Stimulated activated memory B cell treated with anti-CD40 and anti-IgM and Interleukin-4, amounts not matched to agents 10 μg/mL and 1 μg/mL and 100 μg/mL, for 72 hours (primary cell): ENCODE results near the gene NSMCE1.

ENCODE experiments used
- ATAC-seq: fragments of 150-1000 bp; cut with Tn5 transposase; 2 replicates; pipeline ENCODE4 v1.10.0; 2021
- H3K27ac Mint-ChIP-seq: one replicate; pipeline ENCODE4 v1.8.0; 2022; ENCODE audit warnings: mild to moderate bottlenecking, mixed read lengths
- H3K27me3 Mint-ChIP-seq: one replicate; pipeline ENCODE4 v1.8.0; 2022; ENCODE audit warnings: mixed read lengths
- H3K36me3 Mint-ChIP-seq: one replicate; pipeline ENCODE4 v1.8.0; 2022; ENCODE audit warnings: mixed read lengths
- H3K4me1 Mint-ChIP-seq: one replicate; pipeline ENCODE4 v1.8.0; 2022; ENCODE audit warnings: mixed read lengths
- H3K4me3 Mint-ChIP-seq: one replicate; pipeline ENCODE4 v1.8.0; 2022; ENCODE audit warnings: mild to moderate bottlenecking, moderate library complexity, mixed read lengths
- H3K9me3 Mint-ChIP-seq: one replicate; pipeline ENCODE4 v1.8.0; 2022; ENCODE audit warnings: mixed read lengths

Gene NSMCE1

GRCh38 chr16:27235938-27236245 is 32.7 kb downstream of the NSMCE1 start:
- ATAC-seq: no peak
- Mint-ChIP-seq H3K4me3 (no peak overlapping the region), H3K4me1 (peaks cover 60% of the 10 kb centered on the region), H3K27ac (peak overlapping the region; percentile 91), H3K9me3 (no peaks in the 10 kb centered on the region), H3K27me3 (no peaks in the 10 kb centered on the region), H3K36me3 (peaks cover 23% of the 10 kb centered on the region)

- Mint-ChIP-seq H3K4me3 (peak overlapping the region; percentile 21), H3K36me3 (peaks cover 28% of the 10 kb centered on the region), H3K27ac (peak overlapping the region; percentile 91), H3K9me3 (no peaks in the 10 kb centered on the region), H3K27me3 (no peaks in the 10 kb centered on the region), H3K4me1 (peaks cover 65% of the 10 kb centered on the region)
- ATAC-seq: no peak
Observed at GRCh38 chr16:27235055-27235937, 33.3 kb downstream of the NSMCE1 start.

GRCh38 chr16:27234603-27235002 is 34.0 kb downstream of the NSMCE1 start:
- H3K4me1 Mint-ChIP-seq: peaks cover 67% of the 10 kb centered on the region
- H3K36me3 Mint-ChIP-seq: peaks cover 31% of the 10 kb centered on the region
- H3K9me3 Mint-ChIP-seq: no peaks in the 10 kb centered on the region
- H3K27ac Mint-ChIP-seq: peak overlapping the region; percentile 91
- no peaks in the 10 kb centered on the region for H3K27me3 Mint-ChIP-seq
- H3K4me3 Mint-ChIP-seq: no peak overlapping the region
- ATAC-seq: no peak

DNA sequence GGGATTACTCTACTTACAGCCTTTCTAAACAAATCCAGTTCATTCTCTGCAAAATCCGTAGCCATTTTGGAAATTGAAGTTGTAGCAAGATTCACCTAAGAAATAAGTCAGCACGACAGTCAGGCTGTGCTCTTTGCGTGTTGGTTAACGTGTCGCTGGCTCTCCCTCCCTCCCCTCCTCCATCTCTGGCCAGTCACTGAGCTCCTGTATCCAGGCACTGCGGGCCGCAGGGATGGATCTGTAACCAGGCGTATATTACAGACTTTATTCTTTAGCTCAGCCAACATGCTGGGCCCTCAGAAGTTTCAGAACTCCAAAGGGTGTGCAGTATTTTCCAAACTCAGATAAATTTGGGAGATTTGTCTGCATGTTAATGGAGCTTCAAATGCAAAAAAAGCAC is 34.4 kb downstream of the NSMCE1 start:
- no peaks in the 10 kb centered on the region for H3K9me3 Mint-ChIP-seq
- no peak overlapping the region for H3K4me3 Mint-ChIP-seq
- no peak overlapping the region for H3K27ac Mint-ChIP-seq
- no peak for ATAC-seq
- H3K4me1 Mint-ChIP-seq: peaks cover 70% of the 10 kb centered on the region
- H3K27me3 Mint-ChIP-seq: no peaks in the 10 kb centered on the region
- peaks cover 35% of the 10 kb centered on the region for H3K36me3 Mint-ChIP-seq

- H3K9me3 Mint-ChIP-seq: no peaks in the 10 kb centered on the region
- ATAC-seq: no peak
- no peaks in the 10 kb centered on the region for H3K27me3 Mint-ChIP-seq
- H3K27ac Mint-ChIP-seq: no peak overlapping the region
- H3K4me1 Mint-ChIP-seq: peaks cover 70% of the 10 kb centered on the region
- H3K4me3 Mint-ChIP-seq: no peak overlapping the region
- H3K36me3 Mint-ChIP-seq: peaks cover 40% of the 10 kb centered on the region
Observed at GRCh38 chr16:27233731-27234130, 34.8 kb downstream of the NSMCE1 start.

DNA sequence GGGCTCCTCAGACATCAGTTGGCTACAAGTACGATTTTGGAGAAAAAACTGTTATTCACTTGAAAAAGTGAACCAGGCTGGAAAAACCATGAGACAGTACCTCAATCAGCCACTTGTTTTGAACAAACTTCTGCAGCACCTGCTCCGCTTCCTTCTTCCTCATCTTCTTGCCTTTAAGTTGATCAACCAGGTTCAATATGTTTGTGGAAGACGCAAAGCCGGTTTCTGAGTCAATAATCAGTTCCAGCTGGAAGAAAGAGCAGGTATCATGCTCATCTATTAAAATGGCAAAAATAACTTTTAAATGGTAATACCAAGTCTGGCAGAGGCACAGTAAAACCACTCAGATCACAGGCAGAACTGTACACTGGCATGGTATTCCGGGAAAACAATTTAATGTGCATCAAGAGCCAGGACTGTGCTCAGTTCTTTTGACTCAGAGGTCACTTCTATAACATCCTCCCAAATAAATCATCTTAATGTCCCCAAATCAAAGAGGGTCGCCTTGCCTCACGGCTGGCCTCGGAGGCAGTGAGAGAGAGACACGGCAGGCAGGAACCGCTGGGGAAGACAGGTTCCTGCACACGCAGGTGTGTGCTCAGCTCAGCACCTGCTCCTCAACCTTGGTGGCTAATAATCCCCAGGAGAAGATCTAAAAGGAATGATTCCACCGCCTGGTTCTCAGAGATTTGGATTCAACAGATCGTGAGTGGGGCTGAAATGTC is 35.5 kb downstream of the NSMCE1 start:
- Mint-ChIP-seq H3K9me3 (no peaks in the 10 kb centered on the region), H3K36me3 (peaks cover 42% of the 10 kb centered on the region), H3K4me1 (peaks cover 70% of the 10 kb centered on the region), H3K4me3 (no peak overlapping the region), H3K27me3 (no peaks in the 10 kb centered on the region), H3K27ac (peak overlapping the region; percentile 81)
- no peak for ATAC-seq

DNA sequence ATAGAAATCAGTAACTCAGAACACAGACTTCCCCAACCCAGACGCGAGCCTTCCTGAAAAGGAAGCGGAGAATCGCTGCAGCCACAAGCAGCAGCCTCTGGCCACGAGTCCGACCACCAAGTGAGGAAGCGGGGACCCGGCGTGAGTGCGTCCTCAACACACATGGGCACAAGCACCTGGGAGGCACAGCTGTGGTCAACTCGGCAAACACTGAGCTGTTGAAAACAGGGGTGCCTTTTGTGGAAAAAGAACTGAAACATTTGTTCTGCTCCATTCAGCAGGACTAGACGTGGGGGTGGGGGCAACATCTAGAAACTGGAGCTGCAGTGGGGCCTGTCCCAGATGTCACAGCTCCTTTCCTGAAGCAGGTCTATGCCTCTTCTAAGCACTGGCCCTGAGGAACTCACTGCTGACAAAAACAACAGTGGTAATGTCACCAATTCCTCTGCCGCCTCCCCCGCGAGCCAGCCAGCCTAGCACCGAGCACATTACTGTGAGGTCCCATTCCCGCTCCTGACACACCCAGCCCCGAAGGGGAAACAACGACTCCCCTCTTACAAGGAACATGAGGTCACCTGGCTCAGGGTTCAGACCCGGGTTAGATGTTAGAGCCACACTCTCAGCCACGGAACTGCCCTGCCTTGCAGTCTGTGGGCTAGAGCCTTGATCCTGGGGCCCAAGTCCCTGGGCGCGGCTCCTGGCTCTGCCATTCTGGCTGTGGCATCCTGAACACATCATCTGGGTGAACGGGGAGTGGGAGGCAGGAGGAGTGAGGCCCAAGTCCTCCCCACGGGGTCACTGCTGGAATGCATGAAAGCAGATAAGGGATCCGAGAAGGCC is 36.3 kb downstream of the NSMCE1 start:
- peak; percentile 88 for ATAC-seq
- Mint-ChIP-seq H3K27me3 (no peaks in the 10 kb centered on the region), H3K4me3 (peak overlapping the region; percentile 62), H3K27ac (peak overlapping the region; percentile 81), H3K36me3 (peaks cover 42% of the 10 kb centered on the region), H3K4me1 (peaks cover 64% of the 10 kb centered on the region), H3K9me3 (no peaks in the 10 kb centered on the region)

GRCh38 chr16:27231692-27232060 is 36.9 kb downstream of the NSMCE1 start:
- H3K27me3 Mint-ChIP-seq: no peaks in the 10 kb centered on the region
- H3K9me3 Mint-ChIP-seq: no peaks in the 10 kb centered on the region
- peaks cover 42% of the 10 kb centered on the region for H3K36me3 Mint-ChIP-seq
- H3K4me3 Mint-ChIP-seq: peak overlapping the region; percentile 34
- peak overlapping the region; percentile 81 for H3K27ac Mint-ChIP-seq
- H3K4me1 Mint-ChIP-seq: peaks cover 58% of the 10 kb centered on the region
- peak; percentile 4 for ATAC-seq

GRCh38 chr16:27230562-27231001 is 38.0 kb downstream of the NSMCE1 start:
- H3K9me3 Mint-ChIP-seq: no peaks in the 10 kb centered on the region
- no peak overlapping the region for H3K4me3 Mint-ChIP-seq
- ATAC-seq: no peak
- H3K27ac Mint-ChIP-seq: no peak overlapping the region
- H3K36me3 Mint-ChIP-seq: peaks cover 50% of the 10 kb centered on the region
- no peaks in the 10 kb centered on the region for H3K27me3 Mint-ChIP-seq
- peaks cover 61% of the 10 kb centered on the region for H3K4me1 Mint-ChIP-seq

DNA sequence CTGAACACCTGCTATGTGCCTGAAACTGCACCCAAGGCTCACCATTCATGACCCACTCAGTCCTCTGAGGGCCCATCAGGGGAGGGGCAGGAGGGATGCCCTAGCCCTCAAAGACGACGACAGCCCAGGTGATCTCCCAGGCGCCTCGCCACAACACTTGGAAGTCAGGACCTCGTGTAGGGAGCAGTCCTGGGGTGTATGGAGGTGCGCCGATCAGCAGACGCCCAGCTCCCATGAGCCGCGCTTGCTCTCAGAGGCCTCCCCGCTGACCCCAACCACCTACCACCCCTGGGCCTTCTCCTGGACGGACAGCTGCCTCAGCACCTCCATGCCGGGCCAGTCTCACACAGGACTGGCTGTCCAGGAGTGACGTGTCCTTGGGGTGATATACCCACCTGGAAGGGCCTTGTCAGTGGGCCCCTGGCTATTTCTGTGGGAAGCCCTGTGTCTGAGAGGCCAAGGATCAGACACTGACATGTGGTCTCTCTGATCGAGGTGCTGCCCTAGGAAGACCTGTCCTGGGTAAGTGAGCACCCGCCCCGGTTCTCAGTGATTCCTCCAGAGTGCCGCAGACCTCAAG is 38.6 kb downstream of the NSMCE1 start:
- Mint-ChIP-seq H3K27me3 (no peaks in the 10 kb centered on the region), H3K4me3 (no peak overlapping the region), H3K4me1 (peaks cover 57% of the 10 kb centered on the region), H3K36me3 (peaks cover 50% of the 10 kb centered on the region), H3K9me3 (no peaks in the 10 kb centered on the region), H3K27ac (peak overlapping the region; percentile 77)
- no peak for ATAC-seq

- peak overlapping the region; percentile 30 for H3K4me3 Mint-ChIP-seq
- H3K36me3 Mint-ChIP-seq: peaks cover 57% of the 10 kb centered on the region
- peak; percentile 47 for ATAC-seq
Observed at GRCh38 chr16:27228621-27229501, 39.7 kb downstream of the NSMCE1 start.

DNA sequence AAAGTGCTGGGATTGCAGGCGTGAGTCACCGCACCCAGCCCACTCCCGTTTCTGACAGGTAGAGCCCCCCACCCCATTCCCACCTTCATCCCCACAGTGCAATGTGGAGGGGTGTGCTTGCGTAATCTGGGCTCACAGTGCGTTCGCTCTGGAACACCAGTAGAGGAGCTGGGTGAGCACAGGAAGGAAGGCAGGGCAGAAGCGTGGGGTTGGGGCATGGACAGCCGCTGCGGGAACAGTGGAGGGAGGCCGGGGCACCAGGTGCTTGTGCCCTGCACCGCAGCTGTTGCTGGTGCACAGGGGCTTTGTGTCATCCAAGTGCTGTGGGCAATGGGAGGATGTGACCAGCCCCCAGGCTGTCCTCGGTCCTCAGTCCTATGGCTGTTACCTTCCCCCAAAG is 40.5 kb downstream of the NSMCE1 start:
- H3K4me1 Mint-ChIP-seq: peaks cover 53% of the 10 kb centered on the region
- H3K9me3 Mint-ChIP-seq: no peaks in the 10 kb centered on the region
- H3K27ac Mint-ChIP-seq: peak overlapping the region; percentile 77
- no peak overlapping the region for H3K4me3 Mint-ChIP-seq
- peaks cover 59% of the 10 kb centered on the region for H3K36me3 Mint-ChIP-seq
- ATAC-seq: no peak
- no peaks in the 10 kb centered on the region for H3K27me3 Mint-ChIP-seq

More at GRCh38 chr16:27228621-27229501, 39.7 kb downstream of the NSMCE1 start:
- H3K27ac Mint-ChIP-seq: peak overlapping the region; percentile 77
- no peaks in the 10 kb centered on the region for H3K27me3 Mint-ChIP-seq
- H3K4me1 Mint-ChIP-seq: peaks cover 53% of the 10 kb centered on the region
- H3K9me3 Mint-ChIP-seq: no peaks in the 10 kb centered on the region

GRCh38 chr16:27226976-27227705 is 41.4 kb downstream of the NSMCE1 start:
- Mint-ChIP-seq H3K4me1 (peaks cover 45% of the 10 kb centered on the region), H3K27me3 (no peaks in the 10 kb centered on the region), H3K27ac (no peak overlapping the region), H3K4me3 (no peak overlapping the region), H3K9me3 (no peaks in the 10 kb centered on the region), H3K36me3 (peaks cover 53% of the 10 kb centered on the region)
- ATAC-seq: no peak
